Esophagus muscularis mucosa (tissue), 4 donors: ENCODE data around the gene TMEM95. TPM values are rescaled to one million over a fixed set of nuclear protein-coding genes. Genes with fewer than 3 reads are reported as not detected.
"Not testable (repeated sequence)": the region's sequence is repeated elsewhere in the genome, so short reads cannot be mapped to it uniquely, and the experiment has no call there.

Source experiments
- DNase-seq: peaks from one replicate; pipeline ENCODE4 v3.0.0-alpha.2; 2017; ENCODE audit errors: extremely low spot score
- H3K27ac ChIP-seq, 4 donors: fragments of 200-600 bp; sonication (generic); replicated peaks in 1 of 4; 1 replicate in 3 of 4; 2 replicates in 1 of 4; pipeline ENCODE4 v1.5.1; 2016 to 2019; ENCODE audit warnings: mild to moderate bottlenecking in 1 of 4
- H3K27me3 ChIP-seq, 4 donors: fragments of 200-600 bp; sonication (generic); one replicate each; pipeline versions ENCODE4 v1.5.1 to v1.6.0; 2016 to 2019
- H3K36me3 ChIP-seq, 4 donors: fragments of 200-600 bp; sonication (generic); one replicate each; pipeline ENCODE4 v1.5.1; 2016 to 2019
- H3K4me1 ChIP-seq, 4 donors: fragments of 200-600 bp; sonication (generic); one replicate each; pipeline ENCODE4 v1.5.1; 2016 to 2019
- H3K4me3 ChIP-seq, 4 donors: fragments of 200-600 bp; sonication (generic); 1 replicate in 2 of 4; 2 replicates in 2 of 4; pipeline ENCODE4 v1.5.1; 2016 to 2019; ENCODE audit warnings: mild to moderate bottlenecking in 4 of 4, moderate library complexity in 1 of 4
- H3K9me3 ChIP-seq, 4 donors: fragments of 200-600 bp; sonication (generic); 1 replicate in 3 of 4; 2 replicates in 1 of 4; pipeline ENCODE4 v1.5.1; 2016 to 2019
- EP300 ChIP-seq: sonication (generic); formaldehyde crosslinking; IDR thresholded peaks from one replicate; pipeline ENCODE4 v1.6.1; 2017; ENCODE audit warnings: antibody characterized with exemption
- POLR2A ChIP-seq: fragments of 450-650 bp; IDR thresholded peaks from one replicate; pipeline ENCODE4 v1.6.1; 2017; ENCODE audit warnings: antibody characterized with exemption, moderate library complexity, mild to moderate bottlenecking, low read depth
- POLR2AphosphoS5 ChIP-seq, 2 donors: sonication (generic); formaldehyde crosslinking; IDR thresholded peaks; one replicate each; pipeline ENCODE4 v1.6.1; 2017; ENCODE audit warnings: antibody characterized with exemption in 2 of 2
- WGBS: methylation state at CpG from one replicate; pipeline ENCODE4 v1.1.5; 2018; 5-methylcytosine and 5-hydroxymethylcytosine counted together
- intact Hi-C: fragments of 100-400 bp; cut with DNase I; formaldehyde crosslinking; loops from one replicate; pipeline ENCODE4 v1.15.1; 2023
- total RNA-seq, 4 donors: library from RNA; depleted of rRNA; stranded (reverse); fragments of >200 nt; gene quantifications; one replicate each; pipeline versions ENCODE4 v1.1.0 to v1.2.1, GENCODE V29; 2016
- TF ChIP-seq, protein P1 (sequence below), 3 experiments: fragments of 200-600 bp in 2 of 3; fragments of 450-650 bp in 1 of 3; sonication (generic) in 2 of 3; IDR thresholded peaks; one replicate each; pipeline ENCODE4 v1.5.1; 2017 to 2019; ENCODE audit warnings: antibody characterized with exemption in 3 of 3, mild to moderate bottlenecking in 2 of 3, moderate library complexity in 1 of 3

Gene TMEM95
- total RNA-seq, 4 donors from 2014 or later, result 0.42 TPM; not detected in 3

DNA sequence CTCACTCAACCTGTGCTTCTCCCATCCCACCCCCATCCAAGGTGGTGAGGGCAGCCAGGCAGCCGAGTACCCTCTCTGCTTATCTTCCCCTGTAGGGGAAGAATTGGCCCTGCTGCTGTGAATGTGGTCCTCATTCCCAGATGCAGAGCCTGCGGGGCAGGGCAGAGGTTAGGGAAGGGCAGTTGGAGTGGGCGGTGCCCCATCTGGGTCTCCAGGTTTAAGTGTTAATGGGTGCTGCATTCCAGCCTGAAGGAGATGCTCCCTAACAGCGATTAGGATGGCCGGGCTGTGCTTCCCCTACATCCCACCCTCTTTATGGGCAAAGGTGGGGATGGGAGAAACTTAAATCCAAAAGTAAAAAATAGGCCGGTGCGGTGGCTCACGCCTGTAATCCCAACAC lies 12.1 kb downstream of the TMEM95 start:
- Histone ChIP-seq H3K4me3 (no peak overlapping the region), H3K27ac (no peak overlapping the region), H3K9me3 (no peaks in the 10 kb centered on the region), H3K27me3 (peaks cover 0 to 7% (median 0%) of the 10 kb centered on the region in 4 donors), H3K4me1 (no peaks in the 10 kb centered on the region), H3K36me3 (no peaks in the 10 kb centered on the region)
- TF ChIP-seq POLR2A, result no peak
- TF ChIP-seq POLR2AphosphoS5 (IDR thresholded peaks at IDR 0.05), result no peak
- no peak for TF ChIP-seq EP300
- TF ChIP-seq, protein P1, sequence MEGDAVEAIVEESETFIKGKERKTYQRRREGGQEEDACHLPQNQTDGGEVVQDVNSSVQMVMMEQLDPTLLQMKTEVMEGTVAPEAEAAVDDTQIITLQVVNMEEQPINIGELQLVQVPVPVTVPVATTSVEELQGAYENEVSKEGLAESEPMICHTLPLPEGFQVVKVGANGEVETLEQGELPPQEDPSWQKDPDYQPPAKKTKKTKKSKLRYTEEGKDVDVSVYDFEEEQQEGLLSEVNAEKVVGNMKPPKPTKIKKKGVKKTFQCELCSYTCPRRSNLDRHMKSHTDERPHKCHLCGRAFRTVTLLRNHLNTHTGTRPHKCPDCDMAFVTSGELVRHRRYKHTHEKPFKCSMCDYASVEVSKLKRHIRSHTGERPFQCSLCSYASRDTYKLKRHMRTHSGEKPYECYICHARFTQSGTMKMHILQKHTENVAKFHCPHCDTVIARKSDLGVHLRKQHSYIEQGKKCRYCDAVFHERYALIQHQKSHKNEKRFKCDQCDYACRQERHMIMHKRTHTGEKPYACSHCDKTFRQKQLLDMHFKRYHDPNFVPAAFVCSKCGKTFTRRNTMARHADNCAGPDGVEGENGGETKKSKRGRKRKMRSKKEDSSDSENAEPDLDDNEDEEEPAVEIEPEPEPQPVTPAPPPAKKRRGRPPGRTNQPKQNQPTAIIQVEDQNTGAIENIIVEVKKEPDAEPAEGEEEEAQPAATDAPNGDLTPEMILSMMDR (IDR thresholded peaks at IDR 0.05), result no peak
- WGBS, result 89% methylated on average over 8 of the region's 8 CpGs
- intact Hi-C loops, result no loop called here
- no peak for DNase-seq

DNA sequence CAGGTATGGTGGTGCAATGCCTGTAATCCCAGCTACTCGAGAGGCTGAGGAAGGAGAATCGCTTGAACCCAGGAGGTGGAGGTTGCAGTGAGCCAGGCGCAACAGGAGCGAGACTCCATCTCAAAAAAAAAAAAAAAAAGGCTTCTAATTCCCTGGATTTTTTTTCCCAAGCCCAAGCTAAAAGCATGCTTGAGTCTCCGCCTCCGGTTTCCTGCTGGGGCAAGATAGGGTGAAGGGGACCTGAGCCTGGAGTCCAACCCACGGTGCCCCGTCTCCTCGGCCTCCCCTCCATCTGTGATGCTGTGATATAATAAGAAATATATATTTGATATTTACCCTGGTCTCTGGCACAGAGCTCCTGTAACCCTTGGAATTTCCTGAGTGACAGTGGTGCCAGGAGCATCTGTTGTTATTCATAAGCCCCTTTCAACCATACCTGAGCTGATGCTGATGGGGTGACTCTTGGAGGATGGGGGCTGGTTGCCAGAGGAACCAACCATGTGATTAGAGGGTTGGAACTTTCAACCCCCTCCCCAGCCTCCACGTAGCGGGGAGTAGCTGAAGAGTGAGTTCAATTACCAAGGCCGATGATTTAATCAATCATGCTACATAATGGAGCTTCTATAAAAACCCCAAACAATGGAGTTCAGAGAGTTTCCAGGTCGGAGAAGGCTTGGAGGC lies 13.1 kb downstream of the TMEM95 start:
- no peak for TF ChIP-seq POLR2A
- Histone ChIP-seq H3K4me1 (no peaks in the 10 kb centered on the region), H3K27me3 (peaks cover 0 to 7% (median 0%) of the 10 kb centered on the region in 4 donors), H3K9me3 (no peaks in the 10 kb centered on the region), H3K27ac (no peak overlapping the region), H3K36me3 (no peaks in the 10 kb centered on the region), H3K4me3 (no peak overlapping the region)
- 75% methylated on average over 13 of the region's 13 CpGs for WGBS
- intact Hi-C loops, result no loop called here
- no peak for DNase-seq

DNA sequence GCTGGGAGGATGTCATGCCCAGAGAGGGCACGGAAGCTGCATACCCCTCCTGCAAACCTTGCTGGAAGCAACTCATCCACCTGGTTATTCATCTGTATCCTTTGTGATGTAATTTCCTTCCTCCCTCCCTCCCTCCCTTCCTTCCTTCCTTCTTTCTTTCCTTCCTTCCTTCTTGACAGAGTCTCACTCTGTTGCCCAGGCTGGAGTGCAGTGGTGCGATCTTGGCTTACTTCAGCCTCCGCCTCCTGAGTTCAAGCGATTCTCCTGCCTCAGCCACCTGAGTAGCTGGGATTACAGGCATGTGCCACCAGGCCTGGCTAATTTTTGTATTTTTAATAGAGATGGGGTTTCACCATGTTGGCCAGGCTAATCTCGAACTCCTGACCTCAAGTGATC lies 13.6 kb downstream of the TMEM95 start:
- intact Hi-C loops, H3K27me3 ChIP-seq, H3K9me3 ChIP-seq, DNase-seq, H3K36me3 ChIP-seq, H3K4me1 ChIP-seq, H3K27ac ChIP-seq, H3K4me3 ChIP-seq: not testable (repeated sequence)
- WGBS, result 90% methylated on average over 5 of the region's 5 CpGs

DNA sequence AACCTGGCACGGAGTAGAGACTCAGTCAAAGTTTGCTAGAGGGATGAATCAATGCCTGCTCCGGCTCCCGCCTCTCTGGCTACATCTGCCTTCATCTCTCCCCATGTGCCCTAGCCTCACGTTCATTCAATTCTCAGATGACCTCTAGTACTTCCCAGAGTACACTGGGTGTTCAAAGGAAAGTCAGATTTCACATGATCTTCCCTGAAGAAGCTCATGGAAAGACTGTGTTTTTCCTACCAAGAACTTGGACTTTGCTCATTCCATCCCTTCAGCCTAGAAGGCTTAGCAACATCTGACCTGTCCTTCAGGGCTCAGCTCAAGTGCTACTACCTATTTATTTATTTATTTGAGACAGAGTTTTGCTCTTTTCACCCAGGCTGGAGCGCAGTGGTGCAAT lies 14.9 kb downstream of the TMEM95 start:
- intact Hi-C loops, result no loop called here
- WGBS, result 84% methylated on average over 5 of the region's 5 CpGs

DNA sequence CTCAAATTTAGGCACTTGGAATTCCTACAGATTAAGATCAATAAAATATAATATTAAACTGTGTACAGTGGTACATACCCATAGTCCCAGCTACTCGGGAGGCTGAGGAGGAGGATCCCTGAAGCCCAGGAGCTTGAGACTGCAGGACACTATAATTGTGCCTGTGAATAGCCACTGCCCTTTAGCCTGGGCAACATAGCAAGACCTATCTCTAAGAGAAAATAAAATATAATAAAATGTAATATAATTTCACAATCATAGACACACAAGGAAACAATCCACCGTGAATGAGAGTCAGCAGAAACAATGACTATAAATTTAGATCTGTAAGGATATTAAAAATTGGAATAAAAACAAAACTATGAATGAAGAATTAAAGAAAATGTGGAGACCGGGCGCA lies 15.9 kb downstream of the TMEM95 start:
- no peaks in the 10 kb centered on the region for H3K9me3 ChIP-seq
- H3K27me3 ChIP-seq, result peaks cover 0 to 7% (median 0%) of the 10 kb centered on the region in 4 donors
- no peaks in the 10 kb centered on the region for H3K36me3 ChIP-seq
- H3K4me1 ChIP-seq, result no peaks in the 10 kb centered on the region
- no peak overlapping the region for H3K27ac ChIP-seq
- WGBS, result 89% methylated on average over 4 of the region's 4 CpGs
- no peak overlapping the region for H3K4me3 ChIP-seq
- TF ChIP-seq EP300 (no peak), POLR2AphosphoS5 (IDR thresholded peaks at IDR 0.05) (no peak), POLR2A (no peak)
- TF ChIP-seq, protein P1 (IDR thresholded peaks at IDR 0.05), result no peak
- no peak for DNase-seq
- intact Hi-C loops, result no loop called here

More for the DNA sequence above, 14.9 kb downstream of the TMEM95 start:
- no peaks in the 10 kb centered on the region for H3K9me3 ChIP-seq
- no peak for DNase-seq
- peaks cover 0 to 7% (median 0%) of the 10 kb centered on the region in 4 donors for H3K27me3 ChIP-seq
- H3K27ac ChIP-seq, result no peak overlapping the region
- no peaks in the 10 kb centered on the region for H3K4me1 ChIP-seq
- H3K4me3 ChIP-seq, result no peak overlapping the region
- TF ChIP-seq EP300 (no peak), POLR2A (no peak), POLR2AphosphoS5 (IDR thresholded peaks at IDR 0.05) (no peak)
- TF ChIP-seq, protein P1 (IDR thresholded peaks at IDR 0.05), result no peak
- H3K36me3 ChIP-seq, result no peaks in the 10 kb centered on the region

DNA sequence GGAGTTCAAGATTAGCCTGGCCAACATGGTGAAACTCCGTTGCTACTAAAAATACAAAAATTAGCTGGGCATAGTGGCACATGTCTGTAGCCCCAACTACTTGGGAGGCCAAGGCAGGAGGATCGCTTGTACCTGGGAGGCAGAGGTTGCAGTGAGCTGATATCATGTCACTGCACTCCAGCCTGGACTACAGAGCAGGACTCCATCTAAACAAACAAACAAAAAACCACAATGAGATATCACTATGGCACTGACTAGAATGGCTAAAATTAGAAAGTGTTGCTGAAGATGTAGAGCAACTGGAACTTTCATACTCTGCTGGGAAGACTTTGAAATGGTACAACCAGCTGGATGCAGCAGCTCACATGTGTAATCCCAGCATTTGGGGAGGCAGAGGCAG lies 19.4 kb downstream of the TMEM95 start:
- Histone ChIP-seq H3K36me3 (no peaks in the 10 kb centered on the region), H3K27me3 (peaks cover 0 to 7% (median 0%) of the 10 kb centered on the region in 4 donors), H3K4me3 (no peak overlapping the region), H3K9me3 (no peaks in the 10 kb centered on the region), H3K27ac (no peak overlapping the region), H3K4me1 (no peaks in the 10 kb centered on the region)
- 100% methylated on average over 2 of the region's 2 CpGs for WGBS
- DNase-seq, result no peak
- intact Hi-C loops, result no loop called here
- TF ChIP-seq POLR2A (no peak), EP300 (no peak), POLR2AphosphoS5 (IDR thresholded peaks at IDR 0.05) (no peak)
- TF ChIP-seq, protein P1 (IDR thresholded peaks at IDR 0.05), result no peak
